ENCODE data around the gene KIF4B.

Gene KIF4B

DNA sequence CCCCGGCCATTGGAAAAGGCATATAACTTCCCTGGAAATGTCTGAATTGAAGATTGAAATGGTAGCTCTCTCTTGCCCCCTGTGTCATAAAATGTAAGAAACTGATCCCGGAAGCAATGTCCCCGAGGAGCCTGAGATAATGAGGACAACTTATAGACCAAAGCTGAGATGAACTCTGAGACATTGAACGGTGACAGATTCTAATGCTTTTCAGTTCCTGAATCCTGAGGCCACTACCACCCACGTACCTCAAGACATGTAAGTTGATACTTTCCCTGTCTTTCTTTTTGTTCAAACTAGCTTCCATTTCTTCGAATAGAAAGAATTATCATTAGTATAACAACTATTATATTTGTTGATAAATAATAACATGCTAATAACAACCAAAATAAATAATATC, 51.0 kb downstream of the KIF4B start:
- DNase-seq: no peak

DNA sequence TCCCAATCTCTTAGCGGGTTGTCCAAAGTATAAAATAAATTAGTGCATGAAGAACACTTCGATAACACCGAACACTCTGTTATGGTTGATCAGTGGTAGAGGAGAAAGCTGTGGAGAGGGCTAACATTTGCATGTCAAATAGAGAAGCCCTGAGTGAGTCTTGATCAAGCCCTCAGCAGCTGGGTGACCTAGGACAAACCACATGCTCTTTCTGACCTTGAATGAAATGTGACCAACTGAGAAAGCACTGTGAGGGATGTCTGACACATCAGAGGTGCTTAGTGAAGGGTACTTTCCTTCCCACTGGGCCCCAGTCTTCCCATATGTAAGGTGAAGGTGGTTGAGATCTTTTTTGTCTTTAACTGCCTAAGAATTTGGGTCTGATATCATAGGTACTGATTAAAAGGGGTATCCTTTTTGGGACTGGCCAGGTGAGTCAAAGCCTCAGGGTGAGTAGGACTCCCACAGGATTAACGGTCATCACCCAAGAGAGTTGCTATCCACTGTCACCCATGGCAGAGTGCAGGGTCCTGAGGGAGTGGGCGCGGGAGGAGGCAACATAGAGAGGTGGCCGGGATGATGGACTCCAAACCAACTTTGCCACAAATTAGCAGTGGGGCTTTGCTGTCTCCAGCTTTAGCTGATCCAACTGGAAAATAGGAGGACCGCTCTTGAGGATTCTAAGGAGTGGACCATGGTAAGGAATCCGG, 53.5 kb downstream of the KIF4B start:
- no peak for DNase-seq
